HG02885 (cell line): ENCODE data around the gene UBE2I.

ENCODE experiments used
- ATAC-seq: cut with Tn5 transposase; IDR thresholded peaks from one replicate; pipeline ENCODE4 v1.9.1; 2021; ENCODE audit warnings: mild to moderate bottlenecking; ENCODE audit not compliant: unreplicated experiment, poor library complexity

The UBE2I gene

GRCh38 chr16:1311212-1311737 lies 1.8 kb downstream of the UBE2I start:
- no peak for ATAC-seq

GRCh38 chr16:1311738-1312466 lies 2.5 kb downstream of the UBE2I start:
- ATAC-seq: no peak

GRCh38 chr16:1312467-1312816 lies 3.0 kb downstream of the UBE2I start:
- no peak for ATAC-seq

- ATAC-seq: no peak
Measured at GRCh38 chr16:1312903-1313302, 3.5 kb downstream of the UBE2I start.

- no peak for ATAC-seq
Measured at GRCh38 chr16:1313721-1314369, 4.4 kb downstream of the UBE2I start.

- no peak for ATAC-seq
Measured at GRCh38 chr16:1314399-1315068, 5.1 kb downstream of the UBE2I start.

- no peak for ATAC-seq
Measured at GRCh38 chr16:1315081-1316032, 5.9 kb downstream of the UBE2I start.

- ATAC-seq: no peak
Measured at GRCh38 chr16:1316033-1316405, 6.6 kb downstream of the UBE2I start.

- ATAC-seq: no peak
Measured at GRCh38 chr16:1317479-1318267, 8.2 kb downstream of the UBE2I start.

- no peak for ATAC-seq
Measured at GRCh38 chr16:1318268-1318545, 8.8 kb downstream of the UBE2I start.

- ATAC-seq: no peak
Measured at GRCh38 chr16:1319041-1319440, 9.6 kb downstream of the UBE2I start.

- no peak for ATAC-seq
Measured at GRCh38 chr16:1320097-1320496, 10.7 kb downstream of the UBE2I start.

- ATAC-seq: no peak
Measured at GRCh38 chr16:1320658-1321240, 11.3 kb downstream of the UBE2I start.

- no peak for ATAC-seq
Measured at GRCh38 chr16:1322407-1322806, 13.0 kb downstream of the UBE2I start.

GRCh38 chr16:1323296-1324239 lies 14.1 kb downstream of the UBE2I start:
- no peak for ATAC-seq

GRCh38 chr16:1324286-1324826 lies 14.9 kb downstream of the UBE2I start:
- no peak for ATAC-seq

- no peak for ATAC-seq
Measured at GRCh38 chr16:1325261-1325660, 15.8 kb downstream of the UBE2I start.
